ENCODE results near the gene RASSF6. TPM values are rescaled to one million over a fixed set of nuclear protein-coding genes. Genes with fewer than 3 reads are reported as not detected.
A peak's percentile ranks its signal among the peaks of the same experiment; 100 is the strongest.
"Not testable (repeated sequence)": the region's sequence is repeated elsewhere in the genome, so short reads cannot be mapped to it uniquely, and the experiment has no call there.

Gene RASSF6
- total and polyA plus RNA-seq, 2 of the 8 experiments (the other 6 are each of a cell fraction or from before 2014, with no cell fraction given) = 0.03 to 0.28 TPM

DNA sequence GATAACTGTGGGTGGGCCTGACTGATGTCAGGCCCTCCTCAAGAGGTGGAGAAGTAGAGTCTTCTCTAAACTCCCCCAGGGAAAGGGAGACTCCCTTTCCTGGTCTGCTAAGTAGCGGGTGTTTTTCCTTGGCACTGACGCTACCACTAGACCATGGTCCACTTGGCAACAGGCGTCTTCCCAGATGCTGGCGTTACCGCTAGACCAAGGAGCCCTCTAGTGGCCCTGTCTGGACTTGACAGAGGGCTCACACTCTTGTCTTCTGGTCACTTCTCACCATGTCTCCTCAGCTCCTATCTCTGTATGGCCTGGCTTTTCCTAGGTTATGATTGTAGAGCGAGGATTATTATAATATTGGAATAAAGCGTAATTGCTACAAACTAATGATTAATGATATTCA is 45.7 kb upstream of the RASSF6 start:
- H3K36me3 ChIP-seq (ENCODE audit: control insufficient read depth in 2 of 4, insufficient read depth in 4 of 4, low read length in 3 of 4); H3K4me2 ChIP-seq (ENCODE audit: insufficient read depth in 1 of 2, low read depth in 2 of 2, low read length in 2 of 2); H2BK15ac ChIP-seq (ENCODE audit: low read length); H3K79me2 ChIP-seq (ENCODE audit: control insufficient read depth in 1 of 2, insufficient read depth in 2 of 2, low read length in 2 of 2); H3K79me1 ChIP-seq (ENCODE audit: low read depth, low read length); H3K9ac ChIP-seq (replicated peaks in 1 of 4; ENCODE audit: extremely low read depth in 1 of 4, low read depth in 3 of 4, low read length in 3 of 4); H4K20me1 ChIP-seq (replicated peaks in 1 of 2; ENCODE audit: control insufficient read depth in 1 of 2, insufficient read depth in 2 of 2, low read length in 2 of 2); H3K4me1 ChIP-seq (replicated peaks in 1 of 4; ENCODE audit: control insufficient read depth in 3 of 4, insufficient read depth in 4 of 4, low read length in 3 of 4); H3K27me3 ChIP-seq (replicated peaks in 1 of 4; ENCODE audit: control insufficient read depth in 3 of 4, extremely low read depth in 1 of 4, insufficient read depth in 3 of 4, low read length in 3 of 4); H3K56ac ChIP-seq (replicated peaks; ENCODE audit: insufficient read length, low read depth, low read length); H2BK20ac ChIP-seq (ENCODE audit: low read length); H3K9me3 ChIP-seq (ENCODE audit: insufficient read depth in 2 of 2, low read depth in 1 of 2, low read length in 1 of 2); H2BK5ac ChIP-seq (ENCODE audit: low read depth, low read length); H4K91ac ChIP-seq (replicated peaks; ENCODE audit: insufficient read length, low read length); H2BK12ac ChIP-seq (ENCODE audit: low read depth, low read length); H3K23ac ChIP-seq (ENCODE audit: insufficient read length); FAIRE-seq; H3K27ac ChIP-seq (ENCODE audit: low read depth, low read length); H2BK120ac ChIP-seq (replicated peaks; ENCODE audit: low read depth, low read length); H3K14ac ChIP-seq (ENCODE audit: insufficient read length); POLR2A ChIA-PET (ENCODE audit: partially characterized antibody); H3K4me3 ChIP-seq (ENCODE audit: extremely low read depth in 1 of 4, insufficient read depth in 2 of 4, low read depth in 3 of 4, low read length in 4 of 4); H3K4ac ChIP-seq (replicated peaks; ENCODE audit: insufficient read length, low read depth, low read length); H3K18ac ChIP-seq (ENCODE audit: extremely low read depth, low read length); H2AK5ac ChIP-seq (ENCODE audit: low read depth, low read length); H2AFZ ChIP-seq (ENCODE audit: low read length); H4K5ac ChIP-seq (ENCODE audit: insufficient read length, low read depth, low read length); H4K8ac ChIP-seq (ENCODE audit: extremely low read depth, insufficient read depth, low read length); H3K23me2 ChIP-seq (ENCODE audit: low read depth, low read length): not testable (repeated sequence)
- 89% methylated on average over 7 of the region's 7 CpGs; no CpG with 5 or more reads in 1 of the 2 experiments for WGBS, 2 experiments (ENCODE audit: extremely low coverage in 1 of 2, insufficient coverage in 1 of 2, insufficient read length in 1 of 2, insufficient replicate concordance in 2 of 2, low coverage in 1 of 2, low lambda C conversion rate in 2 of 2, missing lambda C conversion rate in 1 of 2)
- CTCF ChIA-PET (ENCODE audit: partially characterized antibody) = interaction anchor here (1.1 to 4.8 kb wide), 13 partner anchors 9 to 469 kb away, joined by 3 to 24 read pairs (median 4); partner anchors contain the start of gene CXCL2
- DNase-seq (ENCODE audit: low read depth in 1 of 2, low spot score in 2 of 2) = peak in 1 of 2 experiments; percentile 63
- TF ChIP-seq, protein P1, sequence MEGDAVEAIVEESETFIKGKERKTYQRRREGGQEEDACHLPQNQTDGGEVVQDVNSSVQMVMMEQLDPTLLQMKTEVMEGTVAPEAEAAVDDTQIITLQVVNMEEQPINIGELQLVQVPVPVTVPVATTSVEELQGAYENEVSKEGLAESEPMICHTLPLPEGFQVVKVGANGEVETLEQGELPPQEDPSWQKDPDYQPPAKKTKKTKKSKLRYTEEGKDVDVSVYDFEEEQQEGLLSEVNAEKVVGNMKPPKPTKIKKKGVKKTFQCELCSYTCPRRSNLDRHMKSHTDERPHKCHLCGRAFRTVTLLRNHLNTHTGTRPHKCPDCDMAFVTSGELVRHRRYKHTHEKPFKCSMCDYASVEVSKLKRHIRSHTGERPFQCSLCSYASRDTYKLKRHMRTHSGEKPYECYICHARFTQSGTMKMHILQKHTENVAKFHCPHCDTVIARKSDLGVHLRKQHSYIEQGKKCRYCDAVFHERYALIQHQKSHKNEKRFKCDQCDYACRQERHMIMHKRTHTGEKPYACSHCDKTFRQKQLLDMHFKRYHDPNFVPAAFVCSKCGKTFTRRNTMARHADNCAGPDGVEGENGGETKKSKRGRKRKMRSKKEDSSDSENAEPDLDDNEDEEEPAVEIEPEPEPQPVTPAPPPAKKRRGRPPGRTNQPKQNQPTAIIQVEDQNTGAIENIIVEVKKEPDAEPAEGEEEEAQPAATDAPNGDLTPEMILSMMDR (IDR thresholded peaks at IDR 0.05; ENCODE audit: control extremely low read depth in 1 of 3, insufficient read depth in 1 of 3, low read depth in 1 of 3, low read length in 3 of 3) = peak in 1 of 3 experiments; percentile 14; a peak in 1 of 4 replicates
- TF ChIP-seq RAD21 (IDR thresholded peaks at IDR 0.05 in 1 of 2, conservative IDR thresholded peaks at IDR 0.05 in 1 of 2; ENCODE audit: low read depth in 2 of 2, low read length in 2 of 2) = peak; percentile 25 to 26; a peak in 3 of 4 replicates

All from H1 (cell line).